ENCODE results near the gene HGD. TPM values are rescaled to one million over a fixed set of nuclear protein-coding genes. Genes with fewer than 3 reads are reported as not detected.

Gene HGD
- polyA plus RNA-seq, 2 of the 4 experiments (the other 2 are of a cell fraction): 48.8 to 101 TPM

GRCh38 chr3:120614765-120615164, 67.3 kb downstream of the HGD start:
- no peak for ATAC-seq
- Histone ChIP-seq H3K9me3 (no peaks in the 10 kb centered on the region), H3K4me3 (no peak overlapping the region), H3K27ac (no peak overlapping the region), H3K4me1 (no peaks in the 10 kb centered on the region), H3K4me2 (no peak overlapping the region)
- FAIRE-seq: no peak
- 66% methylated on average over 8 of the region's 8 CpGs for WGBS (ENCODE audit: missing lambda C conversion rate)
- TF ChIP-seq CEBPB (IDR thresholded peaks at IDR 0.05) (no peak), POLR2A (IDR thresholded peaks at IDR 0.05; ENCODE audit: low read length) (no peak), HES2 (IDR thresholded peaks at IDR 0.05) (no peak), FOXS1 (CRISPR knock-in tag; IDR thresholded peaks at IDR 0.05) (no peak), HMGXB4 (CRISPR knock-in tag; IDR thresholded peaks at IDR 0.05; ENCODE audit: borderline replicate concordance) (no peak), MAX (IDR thresholded peaks at IDR 0.05) (no peak), HDAC2 (IDR thresholded peaks at IDR 0.05) (no peak), CHD2 (IDR thresholded peaks at IDR 0.05; ENCODE audit: low read length, partially characterized antibody) (no peak), HOXA7 (CRISPR knock-in tag; IDR thresholded peaks at IDR 0.05) (no peak), ZFP36 (IDR thresholded peaks at IDR 0.05; ENCODE audit: borderline replicate concordance, partially characterized antibody) (no peak), TP53 (CRISPR knock-in tag; IDR thresholded peaks at IDR 0.05) (no peak), JUN (IDR thresholded peaks at IDR 0.05) (no peak)
- ChIA-PET POLR2A (no interaction called here), CTCF (interaction anchor here (1.1 to 2.3 kb wide), 4 partner anchors 8 to 722 kb away, joined by 3 to 15 read pairs (median 5); no protein-coding TSS in a partner anchor)
- DNase-seq (ENCODE audit: low read depth in 1 of 2, low spot score in 1 of 2): no peak

GRCh38 chr3:120608506-120608905, 73.5 kb downstream of the HGD start:
- CTCF ChIA-PET: no interaction called here
- FAIRE-seq (no peak), ATAC-seq (no peak), DNase-seq (ENCODE audit: low read depth in 1 of 2, low spot score in 1 of 2) (no peak)
- Histone ChIP-seq H3K4me2 (no peak overlapping the region), H3K4me1 (no peaks in the 10 kb centered on the region), H3K9me3 (no peaks in the 10 kb centered on the region), H3K4me3 (no peak overlapping the region), H3K27ac (no peak overlapping the region)
- 66% methylated on average over 4 of the region's 4 CpGs for WGBS (ENCODE audit: missing lambda C conversion rate)
- POLR2A ChIA-PET: no interaction called here
- TF ChIP-seq POLR2AphosphoS2 (conservative IDR thresholded peaks at IDR 0.05; ENCODE audit: low read length) (no peak), NFE2L2 (conservative IDR thresholded peaks at IDR 0.05; ENCODE audit: low read length) (no peak), ZSCAN20 (CRISPR knock-in tag; IDR thresholded peaks at IDR 0.05) (no peak)

GRCh38 chr3:120604784-120605183, 77.3 kb downstream of the HGD start:
- ATAC-seq (peak; percentile 73 to 76), FAIRE-seq (no peak), DNase-seq (ENCODE audit: low read depth in 1 of 2, low spot score in 1 of 2) (no peak)
- Histone ChIP-seq H3K4me2 (no peak overlapping the region), H3K9me3 (no peaks in the 10 kb centered on the region), H3K27ac (no peak overlapping the region), H3K4me3 (no peak overlapping the region), H3K4me1 (no peaks in the 10 kb centered on the region)
- ChIA-PET CTCF (interaction anchor here (1.0 to 2.4 kb wide), 4 partner anchors 10 to 190 kb away, joined by 3 to 13 read pairs (median 4); no protein-coding TSS in a partner anchor), POLR2A (interaction anchor here (1.5 kb wide), 1 partner anchor 9 kb away, joined by 11 read pairs; the partner anchor contains the start of gene NDUFB4)
- TF ChIP-seq E2F6 (IDR thresholded peaks at IDR 0.05; ENCODE audit: borderline replicate concordance, low read depth) (no peak), RNF2 (IDR thresholded peaks at IDR 0.05; ENCODE audit: borderline replicate concordance, low read depth) (no peak), MAFK (IDR thresholded peaks at IDR 0.05; ENCODE audit: partially characterized antibody) (no peak), SMC3 (IDR thresholded peaks at IDR 0.05) (no peak), ZNF302 (CRISPR knock-in tag; IDR thresholded peaks at IDR 0.05) (no peak), RCOR1 (IDR thresholded peaks at IDR 0.05; ENCODE audit: low read depth, low read length) (no peak)
